HepG2 (cell line): ENCODE data around the gene IP6K1. TPM values are rescaled to one million over a fixed set of nuclear protein-coding genes. Genes with fewer than 3 reads are reported as not detected.

Experiments used
- ATAC-seq: fragments of 200-7000 bp; cut with Tn5 transposase; 3 replicates; pipeline ENCODE4 v1.9.1; 2020; ENCODE audit warnings: mild to moderate bottlenecking, moderate library complexity
- BruUV-seq: library from RNA; stranded (reverse); fragments of 400-500 nt; replicated peaks from 2 replicates; lab custom pipeline; 2021; lab: Mats Ljungman, UMichigan
- CTCF ChIA-PET: fragments of 300-600 bp; formaldehyde crosslinking; extraction: SDS; loops from one replicate; lab custom pipeline; 2021; ENCODE audit warnings: low total read pairs, inconsistent platforms, low intra/inter-chr PET ratio; lab: Yijun Ruan, JAX
- POLR2A ChIA-PET: fragments of 350-600 bp; sonication (Branson Sonifier 250); formaldehyde crosslinking; loops from one replicate; lab custom pipeline; 2020; ENCODE audit warnings: antibody characterized with exemption, inconsistent platforms; lab: Yijun Ruan, JAX
- DNase-seq: peaks from one replicate; pipeline ENCODE4 v3.0.0-alpha.2; 2015; ENCODE audit warnings: low spot score
- FAIRE-seq: peaks from 3 replicates; lab custom pipeline; 2011; peaks lifted over from hg19 to GRCh38; lab: Jason Lieb, UNC
- H2AFZ ChIP-seq: one replicate; pipeline ENCODE4 v1.6.1; 2011; ENCODE audit warnings: low read length, inconsistent platforms
- H3K27ac ChIP-seq: fragments of 300-600 bp; 3 replicates; pipeline ENCODE4 v1.8.0; 2011; ENCODE audit warnings: mixed run types, mild to moderate bottlenecking, mixed read lengths, low read length, inconsistent platforms; ENCODE audit not compliant: insufficient read depth; ENCODE audit errors: extremely low read length
- H3K27me3 ChIP-seq, 2 experiments: fragments of 200-600 bp in 1 of 2; 2 replicates in 1 of 2; 3 replicates in 1 of 2; pipeline versions ENCODE4 v1.6.0 to v1.8.0; 2011; ENCODE audit warnings: low read length in 2 of 2, mild to moderate bottlenecking in 2 of 2, moderate library complexity in 2 of 2, inconsistent platforms in 1 of 2; ENCODE audit not compliant: insufficient read depth in 2 of 2, control insufficient read depth in 1 of 2
- H3K36me3 ChIP-seq, 2 experiments: fragments of 200-600 bp in 1 of 2; replicated peaks in 1 of 2; 2 replicates in 1 of 2; 3 replicates in 1 of 2; pipeline versions ENCODE4 v1.5.1 to v1.8.0; 2011; ENCODE audit warnings: low read length in 2 of 2, inconsistent platforms in 1 of 2; ENCODE audit not compliant: insufficient read depth in 2 of 2, control insufficient read depth in 1 of 2
- H3K4me1 ChIP-seq: 2 replicates; pipeline ENCODE4 v1.5.1; 2012; ENCODE audit warnings: low read length, inconsistent platforms; ENCODE audit not compliant: insufficient read depth
- H3K4me2 ChIP-seq: 2 replicates; pipeline ENCODE4 v1.6.0; 2011; ENCODE audit warnings: low read depth, low read length, inconsistent platforms
- H3K4me3 ChIP-seq, 3 experiments: fragments of 200-600 bp in 1 of 3; sonication (generic), shearing (Covaris generic) in 1 of 3; replicated peaks in 1 of 3; 2 replicates each; pipeline ENCODE4 v1.5.1; 2011 to 2016; ENCODE audit warnings: low read length in 3 of 3, inconsistent platforms in 2 of 3, low read depth in 2 of 3, mild to moderate bottlenecking in 2 of 3, control low read depth in 1 of 3, mixed read lengths in 1 of 3; ENCODE audit not compliant: insufficient read depth in 1 of 3
- H3K79me2 ChIP-seq: one replicate; pipeline ENCODE4 v1.6.1; 2011; ENCODE audit warnings: low read length, inconsistent platforms; ENCODE audit not compliant: insufficient read depth
- H3K9ac ChIP-seq: 2 replicates; pipeline ENCODE4 v1.6.0; 2011; ENCODE audit warnings: mild to moderate bottlenecking, low read depth, low read length, inconsistent platforms; ENCODE audit not compliant: insufficient read depth
- H3K9me3 ChIP-seq: 2 replicates; pipeline ENCODE4 v1.5.1; 2012; ENCODE audit warnings: mild to moderate bottlenecking, low read length
- H4K20me1 ChIP-seq: 2 replicates; pipeline ENCODE4 v1.6.0; 2011; ENCODE audit warnings: inconsistent platforms, mild to moderate bottlenecking, low read length, moderate library complexity; ENCODE audit not compliant: insufficient read depth
- GABPA ChIP-seq, 2 experiments: IDR thresholded peaks; 2 replicates each; pipeline ENCODE4 v1.6.1; 2011 to 2016; ENCODE audit warnings: low read depth in 2 of 2, low read length in 1 of 2, missing biosample characterization in 1 of 2, missing genetic modification characterization in 1 of 2
- KLF11 ChIP-seq: IDR thresholded peaks from 2 replicates; pipeline ENCODE4 v1.6.1; 2016; ENCODE audit warnings: missing compliant biosample characterization
- MAFF ChIP-seq: IDR thresholded peaks from 2 replicates; pipeline ENCODE4 v1.6.1; 2011; ENCODE audit warnings: low read depth, low read length, improper control_type of control experiment
- NAIF1 ChIP-seq: sonication (generic); formaldehyde crosslinking; IDR thresholded peaks from 2 replicates; pipeline ENCODE4 v1.5.0; 2020; ENCODE audit warnings: mild to moderate bottlenecking, missing genetic modification reagents, borderline replicate concordance
- PITX1 ChIP-seq: sonication (generic); formaldehyde crosslinking; IDR thresholded peaks from 2 replicates; pipeline ENCODE4 v1.5.1; 2020; ENCODE audit warnings: mild to moderate bottlenecking, missing genetic modification reagents
- ZBTB26 ChIP-seq: IDR thresholded peaks from 2 replicates; pipeline ENCODE4 v1.6.1; 2016; ENCODE audit warnings: missing compliant biosample characterization, missing genetic modification reagents, borderline replicate concordance
- ZNF253 ChIP-seq: sonication (generic); formaldehyde crosslinking; IDR thresholded peaks from 2 replicates; pipeline ENCODE4 v1.8.0; 2022; ENCODE audit warnings: mild to moderate bottlenecking, missing genetic modification reagents, borderline replicate concordance
- ZNF720 ChIP-seq: sonication (generic); formaldehyde crosslinking; IDR thresholded peaks from 2 replicates; pipeline ENCODE4 v1.4.0; 2020; ENCODE audit warnings: missing genetic modification reagents
- ZNF776 ChIP-seq: sonication (generic); formaldehyde crosslinking; IDR thresholded peaks from 2 replicates; pipeline ENCODE4 v1.4.0; 2020; ENCODE audit warnings: mild to moderate bottlenecking, missing genetic modification reagents
- ZNF782 ChIP-seq: sonication (generic); formaldehyde crosslinking; IDR thresholded peaks from 2 replicates; pipeline ENCODE4 v1.4.0; 2020; ENCODE audit warnings: missing genetic modification reagents, mild to moderate bottlenecking, borderline replicate concordance
- WGBS: methylation state at CpG from one replicate; pipeline ENCODE4 v1.1.6; 2017; ENCODE audit warnings: low lambda C conversion rate; 5-methylcytosine and 5-hydroxymethylcytosine counted together
- in situ Hi-C: cut with HindIII; loops from 2 replicates; pipeline ENCODE4 v1.10.0; 2017; ENCODE audit warnings: low pct_unique_long_range_greater_than_20kb; ENCODE audit not compliant: extremely low pct_ligation_motif_present
- intact Hi-C: fragments of 100-400 bp; cut with micrococcal nuclease; formaldehyde crosslinking; loops from one replicate; pipeline ENCODE4 v1.10.0; 2022; ENCODE audit not compliant: unreplicated experiment
- polyA plus RNA-seq, 8 experiments: library from polyadenylated mRNA; depleted of rRNA in 3 of 8; stranded (reverse) in 7 of 8; unstranded in 1 of 8; fragments of >200 nt; fragmentation: Illumina TruSeq in 4 of 8; extraction: Trizol in 4 of 8; gene quantifications; 2 replicates each; pipeline versions ENCODE4 v1.2.1 to v1.2.3, GENCODE V29; 2011 to 2016; ENCODE audit warnings: low read depth in 4 of 8, missing spikeins in 1 of 8, mixed read lengths in 1 of 8; ENCODE audit not compliant: insufficient read depth in 1 of 8
- total RNA-seq, 5 experiments: library from RNA; depleted of rRNA; stranded (reverse); fragments of >200 nt; fragmentation: Illumina TruSeq; extraction: Trizol; gene quantifications; 2 replicates each; pipeline ENCODE4 v1.2.3, GENCODE V29; 2016; ENCODE audit warnings: low read depth in 1 of 5
- TF ChIP-seq, protein P1 (sequence below): sonication (generic); formaldehyde crosslinking; IDR thresholded peaks from 2 replicates; pipeline ENCODE4 v1.5.1; 2020; ENCODE audit warnings: mild to moderate bottlenecking, missing genetic modification reagents, borderline replicate concordance

IP6K1 gene
- total and polyA plus RNA-seq, 2 of the 13 experiments (the other 11 are each of a cell fraction or from before 2014, with no cell fraction given): 17.7 to 29.7 TPM

DNA sequence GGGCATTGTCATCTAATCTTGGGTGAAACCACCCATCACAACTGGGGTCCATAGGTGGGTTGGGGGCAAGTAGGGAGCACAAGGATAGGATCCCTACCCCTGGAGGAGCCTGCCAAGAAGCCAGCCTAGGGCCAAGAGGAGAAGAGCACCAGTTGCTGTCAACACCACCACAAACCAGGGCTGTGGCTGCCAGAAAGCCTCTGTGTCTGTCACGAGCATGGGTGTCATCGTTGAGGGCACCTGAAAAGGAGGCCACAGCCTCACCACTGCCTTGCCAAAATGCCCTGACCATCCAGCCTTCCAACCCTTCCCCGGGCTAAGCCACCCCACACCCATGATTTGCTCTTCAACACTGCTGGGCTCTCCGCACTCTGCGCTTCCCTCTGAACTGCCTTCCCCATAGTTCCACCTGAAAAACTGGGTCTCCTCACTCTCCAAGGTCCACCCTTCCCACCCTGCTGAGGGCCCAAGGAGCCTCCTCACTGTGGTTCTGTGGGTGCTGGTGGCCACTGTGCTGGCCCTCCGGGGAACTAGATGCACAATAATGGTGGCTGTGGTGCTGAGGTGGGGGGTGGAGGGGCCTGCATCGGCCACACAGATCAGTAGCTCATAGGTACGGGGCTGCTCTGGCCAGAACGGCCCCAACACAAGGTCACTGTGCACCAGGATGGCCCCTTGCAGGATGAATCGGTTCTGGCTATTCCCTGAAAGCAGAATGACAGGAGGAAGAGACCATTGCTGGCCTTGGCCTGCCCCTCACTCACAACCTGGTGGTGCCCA lies 6.2 kb upstream of the IP6K1 start:
- Histone ChIP-seq H3K27me3 (peaks cover 0 to 1% of the 10 kb centered on the region in 2 experiments; a peak in 1 of 5 replicates), H3K4me3 (no peak overlapping the region), H4K20me1 (no peaks in the 10 kb centered on the region), H3K36me3 (no peaks in the 10 kb centered on the region), H2AFZ (no peak overlapping the region), H3K9ac (no peak overlapping the region), H3K79me2 (no peaks in the 10 kb centered on the region), H3K27ac (no peak overlapping the region), H3K4me1 (peaks cover 39% of the 10 kb centered on the region), H3K9me3 (no peaks in the 10 kb centered on the region), H3K4me2 (no peak overlapping the region)
- TF ChIP-seq ZNF782 (CRISPR knock-in tag) (no peak), KLF11 (no peak), ZBTB26 (CRISPR knock-in tag) (no peak)
- intact Hi-C loops (no loop called here), in situ Hi-C loops (no loop called here)
- ChIA-PET CTCF (no interaction called here), POLR2A (no interaction called here)
- no TSS peak for BruUV-seq
- FAIRE-seq (no peak), DNase-seq (no peak), ATAC-seq (no peak)
- 87% methylated on average over 4 of the region's 10 CpGs for WGBS

DNA sequence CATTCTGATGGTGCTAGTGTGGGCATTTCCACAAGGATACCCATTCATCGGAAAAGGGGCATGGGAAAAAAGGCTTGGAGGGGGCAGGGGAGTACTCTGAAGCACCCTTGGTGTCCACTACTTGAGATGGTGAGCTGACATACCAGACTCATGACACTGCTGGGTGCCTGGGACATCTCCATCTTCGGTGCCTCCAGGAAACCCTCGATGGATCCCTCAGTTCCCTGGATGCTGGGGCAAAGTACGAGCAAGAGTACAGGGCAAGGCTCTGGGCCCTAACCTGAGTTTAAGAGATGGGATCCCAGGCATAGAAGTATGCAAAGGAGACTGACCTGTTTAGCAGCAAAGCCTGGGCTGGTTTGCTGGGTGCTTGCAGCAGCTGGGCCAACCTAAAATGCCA lies 5.2 kb upstream of the IP6K1 start:
- ATAC-seq: no peak
- Histone ChIP-seq H3K4me1 (peaks cover 49% of the 10 kb centered on the region), H3K79me2 (no peaks in the 10 kb centered on the region), H3K36me3 (no peaks in the 10 kb centered on the region), H3K4me2 (no peak overlapping the region), H3K27me3 (no peaks in the 10 kb centered on the region), H3K9me3 (no peaks in the 10 kb centered on the region), H3K27ac (no peak overlapping the region), H3K9ac (no peak overlapping the region), H2AFZ (no peak overlapping the region), H4K20me1 (no peaks in the 10 kb centered on the region), H3K4me3 (no peak overlapping the region)
- 79% methylated on average over 2 of the region's 4 CpGs for WGBS
- BruUV-seq: no TSS peak
- no peak for FAIRE-seq
- intact Hi-C loops: no loop called here
- ChIA-PET CTCF (no interaction called here), POLR2A (no interaction called here)
- in situ Hi-C loops: no loop called here
- DNase-seq: no peak
- no peak for TF ChIP-seq ZNF720 (CRISPR knock-in tag)
- TF ChIP-seq PITX1 (CRISPR knock-in tag): no peak
- TF ChIP-seq, protein P1, sequence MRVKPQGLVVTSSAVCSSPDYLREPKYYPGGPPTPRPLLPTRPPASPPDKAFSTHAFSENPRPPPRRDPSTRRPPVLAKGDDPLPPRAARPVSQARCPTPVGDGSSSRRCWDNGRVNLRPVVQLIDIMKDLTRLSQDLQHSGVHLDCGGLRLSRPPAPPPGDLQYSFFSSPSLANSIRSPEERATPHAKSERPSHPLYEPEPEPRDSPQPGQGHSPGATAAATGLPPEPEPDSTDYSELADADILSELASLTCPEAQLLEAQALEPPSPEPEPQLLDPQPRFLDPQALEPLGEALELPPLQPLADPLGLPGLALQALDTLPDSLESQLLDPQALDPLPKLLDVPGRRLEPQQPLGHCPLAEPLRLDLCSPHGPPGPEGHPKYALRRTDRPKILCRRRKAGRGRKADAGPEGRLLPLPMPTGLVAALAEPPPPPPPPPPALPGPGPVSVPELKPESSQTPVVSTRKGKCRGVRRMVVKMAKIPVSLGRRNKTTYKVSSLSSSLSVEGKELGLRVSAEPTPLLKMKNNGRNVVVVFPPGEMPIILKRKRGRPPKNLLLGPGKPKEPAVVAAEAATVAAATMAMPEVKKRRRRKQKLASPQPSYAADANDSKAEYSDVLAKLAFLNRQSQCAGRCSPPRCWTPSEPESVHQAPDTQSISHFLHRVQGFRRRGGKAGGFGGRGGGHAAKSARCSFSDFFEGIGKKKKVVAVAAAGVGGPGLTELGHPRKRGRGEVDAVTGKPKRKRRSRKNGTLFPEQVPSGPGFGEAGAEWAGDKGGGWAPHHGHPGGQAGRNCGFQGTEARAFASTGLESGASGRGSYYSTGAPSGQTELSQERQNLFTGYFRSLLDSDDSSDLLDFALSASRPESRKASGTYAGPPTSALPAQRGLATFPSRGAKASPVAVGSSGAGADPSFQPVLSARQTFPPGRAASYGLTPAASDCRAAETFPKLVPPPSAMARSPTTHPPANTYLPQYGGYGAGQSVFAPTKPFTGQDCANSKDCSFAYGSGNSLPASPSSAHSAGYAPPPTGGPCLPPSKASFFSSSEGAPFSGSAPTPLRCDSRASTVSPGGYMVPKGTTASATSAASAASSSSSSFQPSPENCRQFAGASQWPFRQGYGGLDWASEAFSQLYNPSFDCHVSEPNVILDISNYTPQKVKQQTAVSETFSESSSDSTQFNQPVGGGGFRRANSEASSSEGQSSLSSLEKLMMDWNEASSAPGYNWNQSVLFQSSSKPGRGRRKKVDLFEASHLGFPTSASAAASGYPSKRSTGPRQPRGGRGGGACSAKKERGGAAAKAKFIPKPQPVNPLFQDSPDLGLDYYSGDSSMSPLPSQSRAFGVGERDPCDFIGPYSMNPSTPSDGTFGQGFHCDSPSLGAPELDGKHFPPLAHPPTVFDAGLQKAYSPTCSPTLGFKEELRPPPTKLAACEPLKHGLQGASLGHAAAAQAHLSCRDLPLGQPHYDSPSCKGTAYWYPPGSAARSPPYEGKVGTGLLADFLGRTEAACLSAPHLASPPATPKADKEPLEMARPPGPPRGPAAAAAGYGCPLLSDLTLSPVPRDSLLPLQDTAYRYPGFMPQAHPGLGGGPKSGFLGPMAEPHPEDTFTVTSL (CRISPR knock-in tag): no peak
- no peak for TF ChIP-seq GABPA (IDR thresholded peaks at IDR 0.05; ENCODE audit: low read depth, low read length)
- no peak for TF ChIP-seq GABPA (CRISPR knock-in tag; IDR thresholded peaks at IDR 0.05; ENCODE audit: low read depth)
- no peak for TF ChIP-seq ZNF253
- no peak for TF ChIP-seq NAIF1 (CRISPR knock-in tag)
- TF ChIP-seq ZNF776 (CRISPR knock-in tag): no peak
- TF ChIP-seq MAFF: no peak
